ENCODE results near the gene SLC35A1. TPM values are rescaled to one million over a fixed set of nuclear protein-coding genes. Genes with fewer than 3 reads are reported as not detected.

The SLC35A1 gene
- total RNA-seq, 2 donors from 2014 or later = 44.1 to 47.2 TPM

Other genes with a start within 250 kb of the SLC35A1 start
- gene SMIM8, start 150.4 kb upstream of the SLC35A1 start, total RNA-seq = 10 to 100 TPM in 1 of 2 donors, 1 to 10 TPM in 1; 6.6 to 10.3 TPM
- gene GJB7, start 143.7 kb upstream of the SLC35A1 start, total RNA-seq = not detected
- 1 to 10 TPM; 2.7 to 3.7 TPM for gene C6orf163, start 128.2 kb upstream of the SLC35A1 start, total RNA-seq
- gene CFAP206, start 65.0 kb upstream of the SLC35A1 start, total RNA-seq = under 1 TPM in 1 of 2 donors, not detected in 1; 0.12 TPM
- gene RARS2, start 117.0 kb downstream of the SLC35A1 start, total RNA-seq = 10 to 100 TPM; 28.8 to 32.0 TPM
- gene ORC3, start 117.2 kb downstream of the SLC35A1 start, total RNA-seq = 10 to 100 TPM; 11.3 to 11.9 TPM
- gene AKIRIN2, start 229.3 kb downstream of the SLC35A1 start, total RNA-seq = 10 to 100 TPM; 30.4 to 40.9 TPM

Data from left colon (tissue), 2 donors.